Liver (tissue), 9 donors: ENCODE measurements around the gene CLMN. TPM values are rescaled to one million over a fixed set of nuclear protein-coding genes. Genes with fewer than 3 reads are reported as not detected.
A peak's percentile ranks its signal among the peaks of the same experiment; 100 is the strongest.

ENCODE experiments used
- DNase-seq: peaks from one replicate; pipeline ENCODE4 v3.0.0-alpha.2; 2017; ENCODE audit warnings: low spot score
- H3K27ac ChIP-seq, 2 donors: one replicate each; pipeline ENCODE4 v1.7.0; 2013; ENCODE audit warnings: inconsistent platforms in 2 of 2, low read length in 2 of 2, control low read depth in 1 of 2, low read depth in 1 of 2, mild to moderate bottlenecking in 1 of 2
- H3K27me3 ChIP-seq, 4 donors: one replicate each; pipeline versions ENCODE4 v1.6.1 to v1.7.0; 2013; ENCODE audit warnings: low read length in 3 of 4, inconsistent platforms in 1 of 4, mild to moderate bottlenecking in 1 of 4, moderate library complexity in 1 of 4; ENCODE audit not compliant: control insufficient read depth in 4 of 4, insufficient read depth in 4 of 4
- H3K36me3 ChIP-seq, 4 donors: one replicate each; pipeline versions ENCODE4 v1.6.1 to v1.7.0; 2013; ENCODE audit warnings: low read length in 3 of 4, mild to moderate bottlenecking in 3 of 4, low read depth in 1 of 4, moderate library complexity in 1 of 4; ENCODE audit not compliant: control insufficient read depth in 4 of 4, insufficient read depth in 3 of 4
- H3K4me1 ChIP-seq, 4 donors: one replicate each; pipeline versions ENCODE4 v1.6.1 to v1.7.0; 2013; ENCODE audit warnings: low read length in 3 of 4, mild to moderate bottlenecking in 3 of 4, moderate library complexity in 1 of 4; ENCODE audit not compliant: control insufficient read depth in 4 of 4, insufficient read depth in 4 of 4
- H3K4me3 ChIP-seq, 3 donors: one replicate each; pipeline versions ENCODE4 v1.6.1 to v1.7.0; 2013; ENCODE audit warnings: low read length in 3 of 3, control low read depth in 1 of 3, low read depth in 1 of 3, mild to moderate bottlenecking in 1 of 3
- H3K9ac ChIP-seq, 2 donors: one replicate each; pipeline ENCODE4 v1.7.0; 2013; ENCODE audit warnings: low read length in 2 of 2, mild to moderate bottlenecking in 2 of 2, moderate library complexity in 2 of 2, control low read depth in 1 of 2, low read depth in 1 of 2
- H3K9me3 ChIP-seq, 4 donors: one replicate each; pipeline versions ENCODE4 v1.6.1 to v1.7.0; 2013; ENCODE audit warnings: low read length in 3 of 4; ENCODE audit not compliant: control insufficient read depth in 4 of 4
- EGR1 ChIP-seq, 2 donors: IDR thresholded peaks; 2 replicates each; pipeline ENCODE4 v1.6.1; 2016 to 2018; ENCODE audit warnings: antibody characterized with exemption in 2 of 2, low read depth in 2 of 2
- FOXA1 ChIP-seq: IDR thresholded peaks from 2 replicates; pipeline ENCODE4 v1.6.1; 2016; ENCODE audit warnings: antibody characterized with exemption
- FOXA2 ChIP-seq: IDR thresholded peaks from 2 replicates; pipeline ENCODE4 v1.6.1; 2016; ENCODE audit warnings: antibody characterized with exemption
- GABPA ChIP-seq, 2 donors: IDR thresholded peaks in 1 of 2; conservative IDR thresholded peaks in 1 of 2; 2 replicates each; pipeline ENCODE4 v1.6.1; 2016; ENCODE audit warnings: antibody characterized with exemption in 2 of 2, mild to moderate bottlenecking in 1 of 2, moderate library complexity in 1 of 2
- HNF4A ChIP-seq, 2 donors: conservative IDR thresholded peaks; 2 replicates each; pipeline ENCODE4 v1.6.1; 2016; ENCODE audit warnings: antibody characterized with exemption in 2 of 2, mild to moderate bottlenecking in 2 of 2
- HNF4G ChIP-seq: IDR thresholded peaks from 2 replicates; pipeline ENCODE4 v1.6.1; 2016; ENCODE audit warnings: antibody characterized with exemption
- JUND ChIP-seq, 2 donors: IDR thresholded peaks; 2 replicates each; pipeline ENCODE4 v1.6.1; 2016; ENCODE audit warnings: antibody characterized with exemption in 2 of 2
- NR2F2 ChIP-seq: IDR thresholded peaks from 2 replicates; pipeline ENCODE4 v1.6.1; 2016; ENCODE audit warnings: antibody characterized with exemption
- RAD21 ChIP-seq, 2 donors: IDR thresholded peaks; 2 replicates each; pipeline ENCODE4 v1.6.1; 2016; ENCODE audit warnings: antibody characterized with exemption in 2 of 2, mild to moderate bottlenecking in 2 of 2
- RXRA ChIP-seq, 2 donors: IDR thresholded peaks; 2 replicates each; pipeline ENCODE4 v1.6.1; 2017 to 2018; ENCODE audit warnings: antibody characterized with exemption in 2 of 2, mild to moderate bottlenecking in 1 of 2
- SP1 ChIP-seq: IDR thresholded peaks from 2 replicates; pipeline ENCODE4 v1.6.1; 2018; ENCODE audit warnings: antibody characterized with exemption, mild to moderate bottlenecking
- TAF1 ChIP-seq: conservative IDR thresholded peaks from 2 replicates; pipeline ENCODE4 v1.6.1; 2016; ENCODE audit warnings: antibody characterized with exemption, mild to moderate bottlenecking
- YY1 ChIP-seq: IDR thresholded peaks from 2 replicates; pipeline ENCODE4 v1.6.1; 2016; ENCODE audit warnings: antibody characterized with exemption, mild to moderate bottlenecking
- WGBS: extraction: QIAGEN DNeasy Blood & Tissue Kit; methylation state at CpG from one replicate; pipeline ENCODE4 v1.1.7; 2013; 5-methylcytosine and 5-hydroxymethylcytosine counted together
- polyA plus RNA-seq, 2 donors: library from polyadenylated mRNA; stranded (reverse) in 1 of 2; unstranded in 1 of 2; fragments of 200-250 nt in 1 of 2; fragments of >200 nt in 1 of 2; fragmentation: Nextera tagmentation in 1 of 2; extraction: Ambion mirVana in 1 of 2; gene quantifications; one replicate each; pipeline versions ENCODE4 v1.2.1 to v1.2.3, GENCODE V29; 2013 to 2015
- total RNA-seq, 2 donors: library from RNA; depleted of rRNA; stranded (reverse); fragments of >200 nt; gene quantifications; one replicate each; pipeline ENCODE4 v1.2.3, GENCODE V29; 2014
- TF ChIP-seq, protein P1 (sequence below): IDR thresholded peaks from 2 replicates; pipeline ENCODE4 v1.6.1; 2016; ENCODE audit warnings: antibody characterized with exemption
- TF ChIP-seq, protein P2 (sequence below): fragments of 150-350 bp; IDR thresholded peaks from 2 replicates; pipeline ENCODE4 v1.5.1; 2017; ENCODE audit warnings: improper control_type of control experiment, low read depth, low read length; ENCODE audit not compliant: missing input control
- TF ChIP-seq, protein P3 (sequence below): IDR thresholded peaks from 2 replicates; pipeline ENCODE4 v1.6.1; 2016; ENCODE audit warnings: antibody characterized with exemption
- TF ChIP-seq, protein P4 (sequence below): IDR thresholded peaks from 2 replicates; pipeline ENCODE4 v1.6.1; 2016; ENCODE audit warnings: antibody characterized with exemption
- TF ChIP-seq, protein P5 (sequence below): IDR thresholded peaks from 2 replicates; pipeline ENCODE4 v1.6.1; 2016; ENCODE audit warnings: antibody characterized with exemption, mild to moderate bottlenecking
- donor health status: healthy.
- donor health status: healthy.
- donor health status: healthy.
- donor health status: healthy.
- donor health status: healthy.

CLMN gene
- total and polyA plus RNA-seq, 4 donors = 6.0 to 41.1 (median 24.1) TPM

GRCh38 chr14:95309261-95310051 is 10.3 kb downstream of the CLMN start:
- Histone ChIP-seq H3K9ac (peak overlapping the region in 1 of 2 donors; percentile 57), H3K4me1 (peaks cover 20 to 86% (median 66%) of the 10 kb centered on the region in 4 donors), H3K36me3 (no peaks in the 10 kb centered on the region), H3K4me3 (no peak overlapping the region), H3K27ac (peak overlapping the region; percentile 75 to 91), H3K9me3 (no peaks in the 10 kb centered on the region), H3K27me3 (no peaks in the 10 kb centered on the region)
- DNase-seq = no peak
- TF ChIP-seq GABPA (IDR thresholded peaks at IDR 0.05 in 1 of 2, conservative IDR thresholded peaks at IDR 0.05 in 1 of 2) (no peak), JUND (IDR thresholded peaks at IDR 0.05) (peak; percentile 98 to 99), TAF1 (no peak), FOXA1 (peak; percentile 99), FOXA2 (peak; percentile 97), RXRA (IDR thresholded peaks at IDR 0.05) (peak; percentile 97 to 99), EGR1 (IDR thresholded peaks at IDR 0.05; ENCODE audit: low read depth in 2 of 2) (peak in 1 of 2 donors; percentile 89), HNF4G (peak; percentile 89), HNF4A (conservative IDR thresholded peaks at IDR 0.05) (peak; percentile 96 to 99), NR2F2 (peak; percentile 68), YY1 (peak; percentile 67), RAD21 (IDR thresholded peaks at IDR 0.05) (peak; percentile 59 to 66), SP1 (peak; percentile 98)
- TF ChIP-seq, protein P1, sequence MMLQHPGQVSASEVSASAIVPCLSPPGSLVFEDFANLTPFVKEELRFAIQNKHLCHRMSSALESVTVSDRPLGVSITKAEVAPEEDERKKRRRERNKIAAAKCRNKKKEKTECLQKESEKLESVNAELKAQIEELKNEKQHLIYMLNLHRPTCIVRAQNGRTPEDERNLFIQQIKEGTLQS = peak; percentile 94
- TF ChIP-seq, protein P2, sequence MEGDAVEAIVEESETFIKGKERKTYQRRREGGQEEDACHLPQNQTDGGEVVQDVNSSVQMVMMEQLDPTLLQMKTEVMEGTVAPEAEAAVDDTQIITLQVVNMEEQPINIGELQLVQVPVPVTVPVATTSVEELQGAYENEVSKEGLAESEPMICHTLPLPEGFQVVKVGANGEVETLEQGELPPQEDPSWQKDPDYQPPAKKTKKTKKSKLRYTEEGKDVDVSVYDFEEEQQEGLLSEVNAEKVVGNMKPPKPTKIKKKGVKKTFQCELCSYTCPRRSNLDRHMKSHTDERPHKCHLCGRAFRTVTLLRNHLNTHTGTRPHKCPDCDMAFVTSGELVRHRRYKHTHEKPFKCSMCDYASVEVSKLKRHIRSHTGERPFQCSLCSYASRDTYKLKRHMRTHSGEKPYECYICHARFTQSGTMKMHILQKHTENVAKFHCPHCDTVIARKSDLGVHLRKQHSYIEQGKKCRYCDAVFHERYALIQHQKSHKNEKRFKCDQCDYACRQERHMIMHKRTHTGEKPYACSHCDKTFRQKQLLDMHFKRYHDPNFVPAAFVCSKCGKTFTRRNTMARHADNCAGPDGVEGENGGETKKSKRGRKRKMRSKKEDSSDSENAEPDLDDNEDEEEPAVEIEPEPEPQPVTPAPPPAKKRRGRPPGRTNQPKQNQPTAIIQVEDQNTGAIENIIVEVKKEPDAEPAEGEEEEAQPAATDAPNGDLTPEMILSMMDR = no peak
- TF ChIP-seq, protein P3, sequence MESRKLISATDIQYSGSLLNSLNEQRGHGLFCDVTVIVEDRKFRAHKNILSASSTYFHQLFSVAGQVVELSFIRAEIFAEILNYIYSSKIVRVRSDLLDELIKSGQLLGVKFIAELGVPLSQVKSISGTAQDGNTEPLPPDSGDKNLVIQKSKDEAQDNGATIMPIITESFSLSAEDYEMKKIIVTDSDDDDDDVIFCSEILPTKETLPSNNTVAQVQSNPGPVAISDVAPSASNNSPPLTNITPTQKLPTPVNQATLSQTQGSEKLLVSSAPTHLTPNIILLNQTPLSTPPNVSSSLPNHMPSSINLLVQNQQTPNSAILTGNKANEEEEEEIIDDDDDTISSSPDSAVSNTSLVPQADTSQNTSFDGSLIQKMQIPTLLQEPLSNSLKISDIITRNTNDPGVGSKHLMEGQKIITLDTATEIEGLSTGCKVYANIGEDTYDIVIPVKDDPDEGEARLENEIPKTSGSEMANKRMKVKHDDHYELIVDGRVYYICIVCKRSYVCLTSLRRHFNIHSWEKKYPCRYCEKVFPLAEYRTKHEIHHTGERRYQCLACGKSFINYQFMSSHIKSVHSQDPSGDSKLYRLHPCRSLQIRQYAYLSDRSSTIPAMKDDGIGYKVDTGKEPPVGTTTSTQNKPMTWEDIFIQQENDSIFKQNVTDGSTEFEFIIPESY = peak; percentile 93
- TF ChIP-seq, protein P4, sequence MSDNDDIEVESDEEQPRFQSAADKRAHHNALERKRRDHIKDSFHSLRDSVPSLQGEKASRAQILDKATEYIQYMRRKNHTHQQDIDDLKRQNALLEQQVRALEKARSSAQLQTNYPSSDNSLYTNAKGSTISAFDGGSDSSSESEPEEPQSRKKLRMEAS = peak; percentile 81
- TF ChIP-seq, protein P5, sequence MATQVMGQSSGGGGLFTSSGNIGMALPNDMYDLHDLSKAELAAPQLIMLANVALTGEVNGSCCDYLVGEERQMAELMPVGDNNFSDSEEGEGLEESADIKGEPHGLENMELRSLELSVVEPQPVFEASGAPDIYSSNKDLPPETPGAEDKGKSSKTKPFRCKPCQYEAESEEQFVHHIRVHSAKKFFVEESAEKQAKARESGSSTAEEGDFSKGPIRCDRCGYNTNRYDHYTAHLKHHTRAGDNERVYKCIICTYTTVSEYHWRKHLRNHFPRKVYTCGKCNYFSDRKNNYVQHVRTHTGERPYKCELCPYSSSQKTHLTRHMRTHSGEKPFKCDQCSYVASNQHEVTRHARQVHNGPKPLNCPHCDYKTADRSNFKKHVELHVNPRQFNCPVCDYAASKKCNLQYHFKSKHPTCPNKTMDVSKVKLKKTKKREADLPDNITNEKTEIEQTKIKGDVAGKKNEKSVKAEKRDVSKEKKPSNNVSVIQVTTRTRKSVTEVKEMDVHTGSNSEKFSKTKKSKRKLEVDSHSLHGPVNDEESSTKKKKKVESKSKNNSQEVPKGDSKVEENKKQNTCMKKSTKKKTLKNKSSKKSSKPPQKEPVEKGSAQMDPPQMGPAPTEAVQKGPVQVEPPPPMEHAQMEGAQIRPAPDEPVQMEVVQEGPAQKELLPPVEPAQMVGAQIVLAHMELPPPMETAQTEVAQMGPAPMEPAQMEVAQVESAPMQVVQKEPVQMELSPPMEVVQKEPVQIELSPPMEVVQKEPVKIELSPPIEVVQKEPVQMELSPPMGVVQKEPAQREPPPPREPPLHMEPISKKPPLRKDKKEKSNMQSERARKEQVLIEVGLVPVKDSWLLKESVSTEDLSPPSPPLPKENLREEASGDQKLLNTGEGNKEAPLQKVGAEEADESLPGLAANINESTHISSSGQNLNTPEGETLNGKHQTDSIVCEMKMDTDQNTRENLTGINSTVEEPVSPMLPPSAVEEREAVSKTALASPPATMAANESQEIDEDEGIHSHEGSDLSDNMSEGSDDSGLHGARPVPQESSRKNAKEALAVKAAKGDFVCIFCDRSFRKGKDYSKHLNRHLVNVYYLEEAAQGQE = peak; percentile 60
- WGBS = 49% methylated on average over 10 of the region's 10 CpGs
